ENCODE data around the gene HELT.

- no peak for TF ChIP-seq CTCF (IDR thresholded peaks at IDR 0.05)
- no peak for TF ChIP-seq EP300 (IDR thresholded peaks at IDR 0.05)
These were observed 48.7 kb upstream of the HELT start for GRCh38 chr4:184969610-184970009.

Measured in esophagus muscularis mucosa (tissue), 3 donors.